Measurements from ENCODE around the gene DNPH1.

DNPH1 gene

GRCh38 chr6:43199912-43200311 is 29.4 kb downstream of the DNPH1 start:
- DNase-seq (ENCODE audit: low spot score), result peak; percentile 28
- no peak overlapping the region for H3K27ac ChIP-seq
- TF ChIP-seq, protein P1, sequence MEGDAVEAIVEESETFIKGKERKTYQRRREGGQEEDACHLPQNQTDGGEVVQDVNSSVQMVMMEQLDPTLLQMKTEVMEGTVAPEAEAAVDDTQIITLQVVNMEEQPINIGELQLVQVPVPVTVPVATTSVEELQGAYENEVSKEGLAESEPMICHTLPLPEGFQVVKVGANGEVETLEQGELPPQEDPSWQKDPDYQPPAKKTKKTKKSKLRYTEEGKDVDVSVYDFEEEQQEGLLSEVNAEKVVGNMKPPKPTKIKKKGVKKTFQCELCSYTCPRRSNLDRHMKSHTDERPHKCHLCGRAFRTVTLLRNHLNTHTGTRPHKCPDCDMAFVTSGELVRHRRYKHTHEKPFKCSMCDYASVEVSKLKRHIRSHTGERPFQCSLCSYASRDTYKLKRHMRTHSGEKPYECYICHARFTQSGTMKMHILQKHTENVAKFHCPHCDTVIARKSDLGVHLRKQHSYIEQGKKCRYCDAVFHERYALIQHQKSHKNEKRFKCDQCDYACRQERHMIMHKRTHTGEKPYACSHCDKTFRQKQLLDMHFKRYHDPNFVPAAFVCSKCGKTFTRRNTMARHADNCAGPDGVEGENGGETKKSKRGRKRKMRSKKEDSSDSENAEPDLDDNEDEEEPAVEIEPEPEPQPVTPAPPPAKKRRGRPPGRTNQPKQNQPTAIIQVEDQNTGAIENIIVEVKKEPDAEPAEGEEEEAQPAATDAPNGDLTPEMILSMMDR (IDR thresholded peaks at IDR 0.05), result no peak

DNA sequence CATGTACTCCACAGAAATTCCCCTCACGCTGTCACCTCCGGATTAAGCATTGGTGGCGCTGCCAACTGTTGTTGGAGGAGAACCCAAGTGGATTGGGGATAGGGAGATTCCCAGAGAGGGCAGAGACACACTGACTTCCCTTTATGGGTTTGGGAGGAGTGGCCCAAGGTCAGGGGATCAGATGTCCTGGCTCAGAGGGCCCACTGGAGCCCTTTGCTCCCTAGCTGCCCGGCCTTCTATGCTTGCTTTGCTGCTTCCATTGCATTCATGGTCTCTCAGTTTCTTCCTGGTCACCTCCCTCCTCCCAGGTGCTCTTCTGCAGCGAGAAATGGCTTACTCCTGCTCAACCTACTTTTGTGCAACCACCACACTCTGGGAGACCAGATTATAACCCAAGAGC is 32.9 kb downstream of the DNPH1 start:
- no peak overlapping the region for H3K27ac ChIP-seq
- no peak overlapping the region for H3K4me3 ChIP-seq
- TF ChIP-seq, protein P1 (IDR thresholded peaks at IDR 0.05), result no peak
- DNase-seq (ENCODE audit: low spot score), result no peak

More at GRCh38 chr6:43199912-43200311, 29.4 kb downstream of the DNPH1 start:
- H3K4me3 ChIP-seq, result no peak overlapping the region

- no peak for DNase-seq (ENCODE audit: low spot score)
- no peak overlapping the region for H3K4me3 ChIP-seq
- H3K27ac ChIP-seq, result no peak overlapping the region
- TF ChIP-seq, protein P1 (IDR thresholded peaks at IDR 0.05), result no peak
Observed at GRCh38 chr6:43193929-43194328, 35.4 kb downstream of the DNPH1 start.

GRCh38 chr6:43192911-43193310 is 36.4 kb downstream of the DNPH1 start:
- TF ChIP-seq, protein P1 (IDR thresholded peaks at IDR 0.05), result no peak
- Histone ChIP-seq H3K27ac (no peak overlapping the region), H3K4me3 (no peak overlapping the region)
- DNase-seq (ENCODE audit: low spot score), result no peak

- no peak for DNase-seq (ENCODE audit: low spot score)
- TF ChIP-seq, protein P1 (IDR thresholded peaks at IDR 0.05), result no peak
- no peak overlapping the region for H3K4me3 ChIP-seq
- no peak overlapping the region for H3K27ac ChIP-seq
Observed at GRCh38 chr6:43189776-43190304, 39.4 kb downstream of the DNPH1 start.

DNA sequence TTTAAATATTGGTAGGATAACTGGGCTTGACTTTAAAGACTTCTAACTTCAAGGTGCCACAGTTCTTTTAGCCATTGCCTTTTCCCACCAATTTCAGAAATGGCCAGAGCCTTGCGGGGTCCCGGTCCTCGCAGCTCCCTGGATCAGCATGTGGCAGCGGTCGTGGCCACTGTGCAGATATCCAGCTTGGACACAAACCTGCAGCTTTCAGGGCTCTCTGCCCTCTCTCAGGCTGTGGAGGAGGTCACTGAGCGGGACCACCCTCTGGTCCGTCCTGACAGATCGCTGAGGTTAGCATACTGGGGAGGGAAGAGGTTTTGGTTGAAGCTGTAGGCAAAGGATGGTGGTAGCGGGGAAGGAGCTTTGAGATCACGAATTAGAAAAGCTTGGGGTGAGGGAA is 40.9 kb downstream of the DNPH1 start:
- H3K4me3 ChIP-seq, result no peak overlapping the region
- DNase-seq (ENCODE audit: low spot score), result no peak
- TF ChIP-seq, protein P1 (IDR thresholded peaks at IDR 0.05), result no peak
- H3K27ac ChIP-seq, result no peak overlapping the region

GRCh38 chr6:43187821-43188220 is 41.5 kb downstream of the DNPH1 start:
- Histone ChIP-seq H3K27ac (no peak overlapping the region), H3K4me3 (no peak overlapping the region)
- TF ChIP-seq, protein P1 (IDR thresholded peaks at IDR 0.05), result no peak
- DNase-seq (ENCODE audit: low spot score), result no peak
